ENCODE results near the gene ZNF700.
"Not testable (repeated sequence)": the region's sequence is repeated elsewhere in the genome, so short reads cannot be mapped to it uniquely, and the experiment has no call there.

- TF ChIP-seq CTCF, POLR2A (IDR thresholded peaks at IDR 0.05): not testable (repeated sequence)
These were observed 24.7 kb downstream of the ZNF700 start for GRCh38 chr19:11949614-11950080.
